CD8-positive, alpha-beta memory T cell (primary cell): ENCODE measurements around the gene PLBD2. TPM values are rescaled to one million over a fixed set of nuclear protein-coding genes. Genes with fewer than 3 reads are reported as not detected.

Experiments used
- CTCF ChIA-PET: fragments of 350-600 bp; sonication (Branson Sonifier 250); formaldehyde crosslinking; loops from one replicate; lab custom pipeline; 2021; ENCODE audit warnings: antibody characterized with exemption; lab: Charles Lee
- POLR2A ChIA-PET: fragments of 350-600 bp; sonication (Branson Sonifier 250); formaldehyde crosslinking; loops from one replicate; lab custom pipeline; 2021; ENCODE audit warnings: antibody characterized with exemption; lab: Charles Lee
- DNase-seq, 5 donors: peaks; one replicate each; pipeline versions ENCODE4 v3.0.0 to v3.0.0-alpha.2; 2020 to 2022; ENCODE audit warnings: mixed read lengths in 1 of 5
- H3K27ac ChIP-seq: one replicate; pipeline ENCODE4 v1.7.0; 2013; ENCODE audit warnings: low read depth, mild to moderate bottlenecking, low read length, moderate library complexity
- H3K27me3 ChIP-seq: 2 replicates; pipeline ENCODE4 v1.7.0; 2013; ENCODE audit warnings: low read length, mild to moderate bottlenecking; ENCODE audit not compliant: insufficient read depth, poor library complexity, severe bottlenecking
- H3K36me3 ChIP-seq: 2 replicates; pipeline ENCODE4 v1.7.0; 2013; ENCODE audit warnings: mild to moderate bottlenecking, low read length, moderate library complexity; ENCODE audit not compliant: insufficient read depth
- H3K4me1 ChIP-seq: 2 replicates; pipeline ENCODE4 v1.7.0; 2013; ENCODE audit warnings: mild to moderate bottlenecking, low read length, moderate library complexity; ENCODE audit not compliant: insufficient read depth
- H3K4me3 ChIP-seq: 2 replicates; pipeline ENCODE4 v1.7.0; 2013; ENCODE audit warnings: mild to moderate bottlenecking, low read length
- H3K9me3 ChIP-seq: 2 replicates; pipeline ENCODE4 v1.7.0; 2013; ENCODE audit warnings: mild to moderate bottlenecking, low read length
- H3K27ac Mint-ChIP-seq, 8 donors: one replicate each; pipeline ENCODE4 v1.8.0; 2020 to 2021; ENCODE audit warnings: mixed read lengths in 8 of 8, mild to moderate bottlenecking in 6 of 8, inconsistent platforms in 3 of 8, moderate library complexity in 3 of 8
- H3K27me3 Mint-ChIP-seq, 2 donors: one replicate each; pipeline ENCODE4 v1.8.0; 2020 to 2021; ENCODE audit warnings: mixed read lengths in 2 of 2, mild to moderate bottlenecking in 1 of 2, moderate library complexity in 1 of 2
- H3K36me3 Mint-ChIP-seq, 3 donors: one replicate each; pipeline ENCODE4 v1.8.0; 2020 to 2021; ENCODE audit warnings: mixed read lengths in 3 of 3, inconsistent platforms in 1 of 3, mild to moderate bottlenecking in 1 of 3
- H3K4me1 Mint-ChIP-seq, 3 donors: one replicate each; pipeline ENCODE4 v1.8.0; 2020 to 2021; ENCODE audit warnings: mixed read lengths in 3 of 3, inconsistent platforms in 1 of 3, mild to moderate bottlenecking in 1 of 3
- H3K4me3 Mint-ChIP-seq, 7 donors: one replicate each; pipeline ENCODE4 v1.8.0; 2020 to 2021; ENCODE audit warnings: mixed read lengths in 7 of 7, mild to moderate bottlenecking in 6 of 7, moderate library complexity in 4 of 7, inconsistent platforms in 2 of 7
- H3K9me3 Mint-ChIP-seq, 5 donors: one replicate each; pipeline ENCODE4 v1.8.0; 2020 to 2022; ENCODE audit warnings: mixed read lengths in 5 of 5, mild to moderate bottlenecking in 3 of 5, moderate library complexity in 2 of 5, inconsistent platforms in 1 of 5
- polyA plus RNA-seq: library from polyadenylated mRNA; unstranded; fragments of 300-500 nt; fragmentation: Illumina TruSeq; gene quantifications from one replicate; pipeline ENCODE4 v1.2.3, GENCODE V29; 2021
- total RNA-seq, 2 experiments: library from RNA; stranded (reverse); gene quantifications; one replicate each; pipeline ENCODE4 v1.2.3, GENCODE V29; 2021

PLBD2 gene
- total and polyA plus RNA-seq, 3 experiments from 2014 or later, result 10.0 to 20.7 (median 19.5) TPM

DNA sequence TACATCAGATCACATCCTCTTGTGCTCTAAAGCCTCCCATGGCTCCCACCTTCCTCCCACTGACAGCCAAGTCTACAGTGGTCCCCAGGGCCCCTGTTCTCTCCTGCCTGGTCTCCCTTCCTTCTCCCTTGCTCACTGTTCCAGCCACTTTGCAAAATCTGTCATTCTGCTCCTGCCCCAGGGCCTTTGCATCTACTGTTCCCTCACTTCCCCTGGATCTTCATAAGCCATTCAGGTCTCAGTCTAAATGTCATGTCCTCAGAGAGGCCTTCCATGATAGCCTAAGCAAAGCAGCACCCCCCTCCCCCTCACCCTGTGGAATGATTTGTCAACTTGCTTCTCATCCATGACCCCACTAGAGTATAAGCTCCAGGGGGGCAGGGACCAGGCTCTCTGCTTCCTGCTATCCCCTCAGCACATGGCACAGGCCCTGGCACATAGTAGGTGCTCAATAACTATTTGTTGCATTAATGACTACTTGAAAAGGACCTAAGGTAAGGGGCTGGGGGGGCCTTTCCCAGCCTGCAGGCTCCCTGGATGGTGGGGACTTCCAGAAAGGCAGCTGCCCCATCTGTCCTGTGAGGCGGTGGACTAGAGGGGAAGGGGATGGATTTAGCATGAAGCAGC, 28.5 kb upstream of the PLBD2 start:
- Mint-ChIP-seq H3K4me3 (no peak overlapping the region), H3K9me3 (no peaks in the 10 kb centered on the region), H3K36me3 (peaks cover 6 to 61% (median 21%) of the 10 kb centered on the region in 3 donors), H3K27ac (peak overlapping the region in 2 of 8 donors; percentile 49 to 65), H3K4me1 (peaks cover 31 to 67% (median 38%) of the 10 kb centered on the region in 3 donors), H3K27me3 (no peaks in the 10 kb centered on the region)
- ChIA-PET CTCF (no interaction called here), POLR2A (no interaction called here)
- Histone ChIP-seq H3K36me3 (peaks cover 4% of the 10 kb centered on the region), H3K9me3 (no peaks in the 10 kb centered on the region), H3K27me3 (no peaks in the 10 kb centered on the region), H3K4me3 (no peak overlapping the region), H3K4me1 (peaks cover 17% of the 10 kb centered on the region), H3K27ac (no peak overlapping the region)
- DNase-seq, result no peak

DNA sequence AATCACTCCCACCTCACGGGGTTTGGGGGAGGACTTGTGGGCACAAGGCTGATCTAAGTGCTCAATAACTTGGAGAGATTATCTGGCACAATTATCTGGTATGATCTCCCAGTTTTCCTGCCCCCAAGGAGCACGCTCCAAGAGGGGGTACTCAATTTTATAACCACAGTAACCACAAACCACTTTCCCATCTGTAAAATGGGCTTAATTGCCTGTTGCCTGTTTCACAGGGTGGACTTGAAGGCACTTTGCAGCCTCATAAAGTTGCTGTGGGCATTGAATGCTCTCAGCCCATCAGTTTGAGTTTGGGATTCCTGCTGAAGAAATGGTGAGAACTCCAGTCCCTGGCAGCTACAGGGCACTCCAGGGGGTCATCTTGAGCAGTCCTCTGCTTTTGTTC, 27.9 kb upstream of the PLBD2 start:
- Histone ChIP-seq H3K4me1 (peaks cover 21% of the 10 kb centered on the region), H3K27ac (no peak overlapping the region), H3K9me3 (no peaks in the 10 kb centered on the region), H3K36me3 (peaks cover 4% of the 10 kb centered on the region), H3K27me3 (no peaks in the 10 kb centered on the region), H3K4me3 (no peak overlapping the region)
- Mint-ChIP-seq H3K27me3 (no peaks in the 10 kb centered on the region), H3K36me3 (peaks cover 6 to 59% (median 19%) of the 10 kb centered on the region in 3 donors), H3K4me3 (peak overlapping the region in 1 of 7 donors; percentile 45), H3K9me3 (no peaks in the 10 kb centered on the region), H3K4me1 (peaks cover 33 to 68% (median 36%) of the 10 kb centered on the region in 3 donors), H3K27ac (peak overlapping the region in 1 of 8 donors; percentile 6)
- no peak for DNase-seq
- CTCF ChIA-PET, result no interaction called here
- POLR2A ChIA-PET, result no interaction called here

DNA sequence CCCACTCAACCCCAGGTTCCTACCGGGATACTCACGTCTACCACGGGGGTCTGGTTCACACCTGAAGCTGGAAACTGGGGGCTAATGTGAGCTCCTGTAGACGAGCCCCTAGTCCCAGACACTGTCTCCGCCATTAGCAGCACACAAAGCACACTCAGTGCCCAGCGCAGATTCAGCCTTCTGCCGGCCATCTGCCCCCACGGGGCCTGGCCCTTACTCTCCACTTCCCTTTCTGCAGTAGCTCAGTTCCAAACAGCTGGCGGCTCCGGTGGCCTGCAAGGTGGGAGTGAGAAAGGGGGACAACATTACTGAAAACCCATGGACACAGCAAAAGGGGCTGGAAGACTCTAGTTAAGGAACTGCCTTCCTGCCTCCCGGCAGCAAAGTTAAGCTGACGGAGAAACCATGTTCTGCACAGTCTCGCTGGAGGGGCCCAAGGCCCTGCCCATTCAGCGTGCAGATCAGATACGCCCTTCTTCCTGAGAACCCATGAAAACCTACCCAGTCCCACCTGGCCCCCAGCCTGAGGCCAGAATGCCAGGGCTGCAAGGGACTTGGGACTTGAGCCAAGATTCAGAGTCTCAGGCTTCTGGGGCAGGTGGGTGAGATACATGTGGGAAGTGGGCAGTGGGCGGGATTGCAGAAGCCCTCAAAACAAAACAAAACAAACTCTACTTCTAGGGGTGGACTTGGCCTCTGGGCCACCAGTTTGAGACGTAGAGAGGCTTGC, 25.5 kb upstream of the PLBD2 start:
- H3K9me3 ChIP-seq, result no peaks in the 10 kb centered on the region
- no peaks in the 10 kb centered on the region for H3K9me3 Mint-ChIP-seq
- ChIA-PET POLR2A (no interaction called here), CTCF (interaction anchor here (0.5 kb wide), 1 partner anchor 130 kb away, joined by 4 read pairs; no protein-coding TSS in a partner anchor)
- H3K27me3 Mint-ChIP-seq, result no peaks in the 10 kb centered on the region
- H3K27ac Mint-ChIP-seq, result peak overlapping the region in 4 of 8 donors; percentile 29 to 76 (median 54)
- peak overlapping the region; percentile 13 to 98 (median 94) for H3K4me3 Mint-ChIP-seq
- no peaks in the 10 kb centered on the region for H3K27me3 ChIP-seq
- H3K4me1 ChIP-seq, result peaks cover 22% of the 10 kb centered on the region
- DNase-seq, result no peak
- no peak overlapping the region for H3K27ac ChIP-seq
- peaks cover 4% of the 10 kb centered on the region for H3K36me3 ChIP-seq
- peaks cover 33 to 70% (median 40%) of the 10 kb centered on the region in 3 donors for H3K4me1 Mint-ChIP-seq
- H3K4me3 ChIP-seq, result peak overlapping the region; percentile 78
- peaks cover 6 to 52% (median 19%) of the 10 kb centered on the region in 3 donors for H3K36me3 Mint-ChIP-seq

DNA sequence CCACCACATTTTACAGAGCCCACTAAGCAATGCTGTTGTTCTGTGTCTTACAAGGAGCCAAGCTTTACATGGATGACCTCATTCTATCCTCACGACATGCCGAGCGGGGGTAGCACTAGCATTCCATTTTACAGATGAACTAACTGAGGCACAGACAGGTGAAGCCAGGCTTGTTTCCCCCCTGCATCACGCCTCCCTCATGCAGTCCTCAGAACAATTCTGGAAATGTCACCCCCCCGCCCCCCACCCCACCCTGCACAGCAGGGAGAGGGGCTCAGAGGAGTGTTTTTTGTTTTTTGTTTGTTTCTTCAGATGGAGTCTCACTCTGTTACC, 25.0 kb upstream of the PLBD2 start:
- H3K36me3 Mint-ChIP-seq, result peaks cover 6 to 49% (median 17%) of the 10 kb centered on the region in 3 donors
- Histone ChIP-seq H3K9me3 (no peaks in the 10 kb centered on the region), H3K27me3 (no peaks in the 10 kb centered on the region), H3K36me3 (peaks cover 4% of the 10 kb centered on the region), H3K4me3 (peak overlapping the region; percentile 78), H3K27ac (no peak overlapping the region), H3K4me1 (peaks cover 22% of the 10 kb centered on the region)
- H3K27me3 Mint-ChIP-seq, result no peaks in the 10 kb centered on the region
- H3K27ac Mint-ChIP-seq, result peak overlapping the region in 2 of 8 donors; percentile 29 to 39
- H3K4me3 Mint-ChIP-seq, result peak overlapping the region in 6 of 7 donors; percentile 93 to 98 (median 95)
- no peaks in the 10 kb centered on the region for H3K9me3 Mint-ChIP-seq
- H3K4me1 Mint-ChIP-seq, result peaks cover 33 to 66% (median 40%) of the 10 kb centered on the region in 3 donors
- no peak for DNase-seq
- ChIA-PET POLR2A (no interaction called here), CTCF (interaction anchor here (0.5 kb wide), 1 partner anchor 130 kb away, joined by 4 read pairs; no protein-coding TSS in a partner anchor)

DNA sequence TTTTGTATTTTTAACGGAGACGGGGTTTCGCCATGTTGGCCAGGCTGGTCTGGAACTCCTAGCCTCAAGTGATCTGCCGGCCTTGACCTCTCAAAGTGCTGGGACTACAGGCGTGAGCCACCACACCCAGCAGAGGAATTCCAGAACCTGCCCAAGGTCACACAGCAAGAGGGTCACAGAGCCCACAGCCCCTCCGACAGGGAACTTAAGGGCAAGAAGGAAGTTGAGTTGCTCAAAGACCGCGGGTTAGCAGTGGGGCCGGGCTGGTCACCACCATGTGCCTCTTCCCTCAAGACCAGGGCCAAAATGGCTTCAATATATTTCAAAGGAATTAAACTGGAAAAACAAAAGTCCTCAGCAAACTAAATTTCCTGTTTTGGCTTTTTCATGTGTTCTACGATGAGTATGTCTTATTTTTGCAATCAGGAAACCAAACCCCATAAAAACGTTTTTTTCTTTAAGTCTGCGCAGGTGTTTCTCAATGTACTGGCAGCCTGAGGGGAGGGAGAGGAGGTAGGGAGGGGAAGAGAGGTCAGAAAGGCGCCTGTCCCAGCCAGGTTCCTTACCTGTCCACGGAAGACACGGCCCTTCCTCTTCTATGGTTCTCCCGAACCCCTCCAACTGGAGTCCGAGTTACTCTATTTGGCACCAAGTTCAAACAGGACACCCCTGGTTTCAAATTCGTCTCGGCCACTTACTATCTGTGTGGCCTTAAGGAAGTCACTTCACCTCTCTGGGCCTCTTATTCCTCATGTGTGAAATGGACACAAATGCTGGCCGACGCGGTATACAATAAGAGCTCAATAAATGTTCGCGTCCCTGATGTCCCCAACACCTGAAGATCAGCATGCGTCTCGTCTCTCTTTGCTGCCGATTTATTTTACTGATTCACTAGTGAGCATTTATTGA, 24.3 kb upstream of the PLBD2 start:
- H3K36me3 Mint-ChIP-seq, result peaks cover 6 to 43% (median 15%) of the 10 kb centered on the region in 3 donors
- H3K4me3 Mint-ChIP-seq, result peak overlapping the region; percentile 93 to 99 (median 95)
- H3K4me1 Mint-ChIP-seq, result peaks cover 33 to 61% (median 40%) of the 10 kb centered on the region in 3 donors
- H3K27me3 Mint-ChIP-seq, result peaks cover 0 to 4% of the 10 kb centered on the region in 2 donors
- Histone ChIP-seq H3K9me3 (no peaks in the 10 kb centered on the region), H3K27ac (peak overlapping the region; percentile 57), H3K4me3 (peak overlapping the region; percentile 78), H3K36me3 (peaks cover 4% of the 10 kb centered on the region), H3K27me3 (no peaks in the 10 kb centered on the region), H3K4me1 (peaks cover 22% of the 10 kb centered on the region)
- peak in 2 of 5 donors; percentile 13 to 53 for DNase-seq
- CTCF ChIA-PET, result interaction anchor here (0.9 to 1.0 kb wide), 4 partner anchors 18 to 149 kb away, joined by 3 read pairs; partner anchors contain the start of genes DDX54 and RITA1
- no peaks in the 10 kb centered on the region for H3K9me3 Mint-ChIP-seq
- POLR2A ChIA-PET, result interaction anchor here (0.6 to 1.0 kb wide), 3 partner anchors 21 to 431 kb away, joined by 3 to 7 read pairs (median 3); partner anchors contain the start of gene PLBD2
- peak overlapping the region; percentile 65 to 97 (median 89) for H3K27ac Mint-ChIP-seq

DNA sequence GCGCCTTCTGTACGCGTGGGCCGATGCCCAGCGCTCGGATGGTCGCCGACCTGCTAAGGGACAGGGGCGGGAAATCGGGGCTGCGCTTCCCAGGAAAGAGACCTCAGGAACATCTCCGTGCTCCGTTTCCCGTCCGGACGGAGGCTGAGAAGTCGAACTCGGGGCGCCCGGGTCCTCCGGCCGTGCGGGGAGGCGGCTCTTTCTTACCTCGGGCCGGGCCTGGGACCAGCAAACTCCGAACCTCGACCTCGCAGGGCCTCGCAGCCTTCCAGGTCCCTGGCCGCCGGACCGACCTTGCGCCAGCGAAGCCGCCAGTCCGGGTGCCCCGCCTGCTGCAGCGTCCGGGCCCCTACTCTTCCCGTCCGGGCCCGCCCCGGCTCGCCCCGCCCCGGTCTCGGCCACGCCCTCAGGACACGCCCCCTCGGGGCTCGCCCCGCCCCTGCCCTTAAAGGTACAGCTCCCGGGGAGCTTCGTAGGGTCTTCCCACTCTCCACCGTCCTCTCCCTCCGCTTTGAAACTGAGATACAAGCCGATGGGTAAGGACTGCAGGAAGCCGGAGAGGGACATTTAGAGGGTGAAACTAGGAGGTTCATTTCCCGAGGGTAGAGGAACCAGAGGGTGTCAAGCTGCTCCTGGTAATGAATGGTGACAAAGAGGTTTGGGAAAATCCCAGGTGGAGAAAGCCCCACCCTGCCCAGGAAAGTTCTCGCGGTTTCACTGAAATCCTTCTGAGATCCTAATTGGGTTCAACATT, 23.4 kb upstream of the PLBD2 start, which contains the start of gene SLC8B1:
Gene SLC8B1 (minus strand): TSS at position 324 of the 754 bp plus-strand sequence. CDS start 2,231 bp downstream, outside the sequence.
- H3K36me3 ChIP-seq, result peaks cover 4% of the 10 kb centered on the region
- ChIA-PET CTCF (interaction anchor here (0.7 to 1.0 kb wide), 6 partner anchors 9 to 156 kb away, joined by 3 read pairs; partner anchors contain the start of genes DDX54 and RITA1), POLR2A (interaction anchor here (0.6 to 1.0 kb wide), 4 partner anchors 8 to 432 kb away, joined by 3 to 7 read pairs (median 3); partner anchors contain the start of gene PLBD2)
- no peaks in the 10 kb centered on the region for H3K9me3 Mint-ChIP-seq
- peaks cover 6 to 35% (median 13%) of the 10 kb centered on the region in 3 donors for H3K36me3 Mint-ChIP-seq
- peaks cover 30 to 53% (median 35%) of the 10 kb centered on the region in 3 donors for H3K4me1 Mint-ChIP-seq
- peak within 1 kb of the TSS; percentile 78 for H3K4me3 ChIP-seq
- DNase-seq, result peak; percentile 70 to 89 (median 77)
- H3K27me3 ChIP-seq, result no peaks in the 10 kb centered on the region
- H3K4me1 ChIP-seq, result peaks cover 22% of the 10 kb centered on the region
- no peaks in the 10 kb centered on the region for H3K9me3 ChIP-seq
- H3K4me3 Mint-ChIP-seq, result peak within 1 kb of the TSS; percentile 93 to 99 (median 95)
- peaks cover 0 to 4% of the 10 kb centered on the region in 2 donors for H3K27me3 Mint-ChIP-seq
- H3K27ac ChIP-seq, result peak within 1 kb of the TSS; percentile 57
- peak within 1 kb of the TSS; percentile 65 to 97 (median 89) for H3K27ac Mint-ChIP-seq

DNA sequence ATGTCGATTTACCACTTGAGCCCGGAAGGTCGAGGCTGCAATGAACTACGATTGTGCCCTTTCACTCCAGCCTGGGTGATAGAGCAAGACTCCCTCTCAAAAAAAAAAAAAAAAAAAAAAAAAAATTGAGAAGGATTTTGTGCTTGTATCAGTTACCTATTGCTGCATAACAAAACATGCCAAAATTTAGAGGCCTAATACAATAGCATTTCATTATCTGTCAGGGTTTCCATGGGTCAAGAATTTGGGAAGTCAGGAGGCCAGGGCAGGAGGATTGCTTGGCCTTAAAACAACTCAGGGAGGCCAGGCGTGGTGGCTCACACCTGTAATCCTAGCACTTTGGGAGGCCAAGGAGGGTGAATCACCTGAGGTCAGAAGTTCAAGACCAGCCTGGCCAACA, 18.8 kb upstream of the PLBD2 start:
- CTCF ChIA-PET, result no interaction called here
- H3K36me3 Mint-ChIP-seq, result peaks cover 0 to 2% (median 0%) of the 10 kb centered on the region in 3 donors
- no peak overlapping the region for H3K4me3 Mint-ChIP-seq

More for the DNA sequence above, 18.8 kb upstream of the PLBD2 start:
- Mint-ChIP-seq H3K27ac (no peak overlapping the region), H3K4me1 (peaks cover 3 to 14% (median 6%) of the 10 kb centered on the region in 3 donors), H3K27me3 (peaks cover 0 to 6% of the 10 kb centered on the region in 2 donors), H3K9me3 (no peaks in the 10 kb centered on the region)
- H3K4me1 ChIP-seq, result peaks cover 5% of the 10 kb centered on the region
- no peak overlapping the region for H3K4me3 ChIP-seq
- H3K27me3 ChIP-seq, result no peaks in the 10 kb centered on the region
- no peak for DNase-seq
- H3K9me3 ChIP-seq, result no peaks in the 10 kb centered on the region
- POLR2A ChIA-PET, result no interaction called here
- no peaks in the 10 kb centered on the region for H3K36me3 ChIP-seq
- no peak overlapping the region for H3K27ac ChIP-seq
